Naive thymus-derived CD4-positive, alpha-beta T cell (primary cell): ENCODE data around the gene MRPL37. TPM values are rescaled to one million over a fixed set of nuclear protein-coding genes. Genes with fewer than 3 reads are reported as not detected.

ENCODE experiments used
- ATAC-seq: fragments of 150-1000 bp; cut with Tn5 transposase; 2 replicates; pipeline ENCODE4 v1.10.0; 2021; ENCODE audit warnings: mild to moderate bottlenecking, moderate library complexity
- CTCF ChIA-PET: fragments of 350-600 bp; sonication (Branson Sonifier 250); formaldehyde crosslinking; loops from one replicate; lab custom pipeline; 2021; ENCODE audit warnings: antibody characterized with exemption; lab: Charles Lee
- POLR2A ChIA-PET: fragments of 350-600 bp; sonication (Branson Sonifier 250); formaldehyde crosslinking; loops from one replicate; lab custom pipeline; 2021; ENCODE audit warnings: antibody characterized with exemption, inconsistent platforms; lab: Charles Lee
- DNase-seq, 9 donors: peaks; one replicate each; pipeline versions ENCODE4 v3.0.0 to v3.0.0-alpha.2; 2020 to 2022; ENCODE audit warnings: mixed read lengths in 1 of 9
- H3K27ac ChIP-seq: one replicate; pipeline ENCODE4 v1.7.0; 2013; ENCODE audit warnings: mild to moderate bottlenecking, low read depth, low read length, moderate library complexity
- H3K27me3 ChIP-seq, 2 donors: one replicate each; pipeline ENCODE4 v1.7.0; 2013; ENCODE audit warnings: low read length in 2 of 2, mild to moderate bottlenecking in 2 of 2, moderate library complexity in 2 of 2; ENCODE audit not compliant: control insufficient read depth in 2 of 2, insufficient read depth in 2 of 2
- H3K36me3 ChIP-seq, 3 experiments: 1 replicate in 2 of 3; 2 replicates in 1 of 3; pipeline ENCODE4 v1.7.0; 2013; ENCODE audit warnings: low read length in 3 of 3, mild to moderate bottlenecking in 3 of 3, moderate library complexity in 1 of 3; ENCODE audit not compliant: insufficient read depth in 3 of 3, control insufficient read depth in 2 of 3
- H3K4me1 ChIP-seq, 2 donors: one replicate each; pipeline ENCODE4 v1.7.0; 2013; ENCODE audit warnings: low read length in 2 of 2, mild to moderate bottlenecking in 2 of 2, moderate library complexity in 1 of 2; ENCODE audit not compliant: control insufficient read depth in 2 of 2, insufficient read depth in 2 of 2
- H3K4me3 ChIP-seq: 2 replicates; pipeline ENCODE4 v1.7.0; 2013; ENCODE audit warnings: mild to moderate bottlenecking, low read length
- H3K9me3 ChIP-seq, 3 experiments: 1 replicate in 2 of 3; 2 replicates in 1 of 3; pipeline ENCODE4 v1.7.0; 2013; ENCODE audit warnings: low read length in 3 of 3; ENCODE audit not compliant: control insufficient read depth in 2 of 3
- H3K27ac Mint-ChIP-seq, 9 donors: one replicate each; pipeline ENCODE4 v1.8.0; 2020 to 2022; ENCODE audit warnings: mixed read lengths in 9 of 9, mild to moderate bottlenecking in 8 of 9, moderate library complexity in 5 of 9, inconsistent platforms in 2 of 9
- H3K27me3 Mint-ChIP-seq, 5 donors: one replicate each; pipeline ENCODE4 v1.8.0; 2021 to 2022; ENCODE audit warnings: mixed read lengths in 5 of 5, mild to moderate bottlenecking in 1 of 5
- H3K36me3 Mint-ChIP-seq, 5 donors: one replicate each; pipeline ENCODE4 v1.8.0; 2020 to 2022; ENCODE audit warnings: mixed read lengths in 5 of 5, mild to moderate bottlenecking in 3 of 5, inconsistent platforms in 1 of 5
- H3K4me1 Mint-ChIP-seq, 7 donors: one replicate each; pipeline ENCODE4 v1.8.0; 2020 to 2022; ENCODE audit warnings: mixed read lengths in 7 of 7, mild to moderate bottlenecking in 3 of 7, inconsistent platforms in 1 of 7
- H3K4me3 Mint-ChIP-seq, 10 donors: one replicate each; pipeline ENCODE4 v1.8.0; 2020 to 2022; ENCODE audit warnings: mild to moderate bottlenecking in 10 of 10, mixed read lengths in 10 of 10, moderate library complexity in 6 of 10, inconsistent platforms in 2 of 10
- H3K9me3 Mint-ChIP-seq, 11 donors: one replicate each; pipeline ENCODE4 v1.8.0; 2020 to 2022; ENCODE audit warnings: mixed read lengths in 11 of 11, mild to moderate bottlenecking in 4 of 11, inconsistent platforms in 1 of 11, moderate library complexity in 1 of 11
- intact Hi-C, 2 donors: fragments of 100-400 bp; cut with micrococcal nuclease; formaldehyde crosslinking; loops; one replicate each; pipeline ENCODE4 v1.15.1; 2023
- polyA plus RNA-seq, 2 donors: library from polyadenylated mRNA; unstranded; fragments of 300-500 nt; fragmentation: Illumina TruSeq; gene quantifications; one replicate each; pipeline ENCODE4 v1.2.3, GENCODE V29; 2021
- total RNA-seq, 6 experiments: library from RNA in 5 of 6; stranded (reverse) in 5 of 6; gene quantifications; 1 replicate in 5 of 6; 2 replicates in 1 of 6; pipeline ENCODE4 v1.2.3 and lab custom pipeline; 2021 to 2026

MRPL37 gene
- total and polyA plus RNA-seq, 7 experiments from 2014 or later, result 25.4 to 86.7 (median 36.6) TPM

- Mint-ChIP-seq H3K4me1 (peaks cover 20 to 39% (median 27%) of the 10 kb centered on the region in 7 donors), H3K27ac (peak overlapping the region in 2 of 9 donors; percentile 18 to 56)
- intact Hi-C loops, result no loop called here
Measured at GRCh38 chr1:54262244-54262643, 62.3 kb downstream of the MRPL37 start.

GRCh38 chr1:54263601-54264226 lies 63.7 kb downstream of the MRPL37 start:
- H3K4me3 Mint-ChIP-seq, result peak overlapping the region in 1 of 10 donors; percentile 27
- H3K9me3 Mint-ChIP-seq, result no peaks in the 10 kb centered on the region
- H3K4me1 Mint-ChIP-seq, result peaks cover 22 to 39% (median 31%) of the 10 kb centered on the region in 7 donors
- Histone ChIP-seq H3K27me3 (no peaks in the 10 kb centered on the region), H3K27ac (no peak overlapping the region), H3K9me3 (no peaks in the 10 kb centered on the region), H3K36me3 (peaks cover 0 to 8% (median 4%) of the 10 kb centered on the region in 3 experiments), H3K4me1 (no peaks in the 10 kb centered on the region), H3K4me3 (no peak overlapping the region)
- H3K36me3 Mint-ChIP-seq, result peaks cover 0 to 10% (median 0%) of the 10 kb centered on the region in 5 donors
- CTCF ChIA-PET, result interaction anchor here (0.6 kb wide), 1 partner anchor 29 kb away, joined by 3 read pairs; no protein-coding TSS in a partner anchor
- H3K27ac Mint-ChIP-seq, result peak overlapping the region in 4 of 9 donors; percentile 19 to 87 (median 48)
- no peak for ATAC-seq
- intact Hi-C loops, result no loop called here
- POLR2A ChIA-PET, result no interaction called here
- H3K27me3 Mint-ChIP-seq, result no peaks in the 10 kb centered on the region
- DNase-seq, result no peak

More at GRCh38 chr1:54262244-54262643, 62.3 kb downstream of the MRPL37 start:
- H3K4me3 ChIP-seq, result no peak overlapping the region
- ATAC-seq (no peak), DNase-seq (no peak)
- ChIA-PET POLR2A (interaction anchor here (0.5 to 1.2 kb wide), 3 partner anchors 13 to 1998 kb away, joined by 3 read pairs; partner anchors contain the start of gene SSBP3), CTCF (no interaction called here)
- H3K27me3 ChIP-seq, result no peaks in the 10 kb centered on the region
- no peak overlapping the region for H3K4me3 Mint-ChIP-seq
- H3K27me3 Mint-ChIP-seq, result no peaks in the 10 kb centered on the region
- peaks cover 0 to 17% (median 0%) of the 10 kb centered on the region in 5 donors for H3K36me3 Mint-ChIP-seq
- no peak overlapping the region for H3K27ac ChIP-seq
- H3K9me3 ChIP-seq, result no peaks in the 10 kb centered on the region
- H3K4me1 ChIP-seq, result no peaks in the 10 kb centered on the region
- peaks cover 0 to 15% (median 4%) of the 10 kb centered on the region in 3 experiments for H3K36me3 ChIP-seq
- H3K9me3 Mint-ChIP-seq, result no peaks in the 10 kb centered on the region

DNA sequence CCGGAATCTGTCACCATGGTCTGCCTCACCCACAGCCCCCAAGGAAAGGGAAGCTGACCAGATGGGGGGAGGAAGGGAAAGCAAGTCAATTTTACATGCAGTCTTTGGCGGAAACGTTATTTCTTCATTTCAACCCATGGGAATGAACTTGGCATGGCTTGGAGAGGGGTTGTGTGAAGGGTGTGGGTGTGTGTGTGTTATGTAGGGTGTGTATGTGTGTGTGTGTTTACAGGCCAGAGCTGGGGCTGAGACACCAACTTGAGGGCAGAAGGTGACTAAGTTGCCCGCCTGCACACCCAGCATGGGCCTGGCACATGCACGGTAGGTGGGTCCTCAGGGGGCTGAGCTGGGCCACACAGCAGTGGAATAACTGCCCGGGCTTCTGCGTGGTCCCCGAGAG lies 65.2 kb downstream of the MRPL37 start:
- Mint-ChIP-seq H3K36me3 (peaks cover 0 to 8% (median 0%) of the 10 kb centered on the region in 5 donors), H3K27me3 (no peaks in the 10 kb centered on the region), H3K27ac (peak overlapping the region in 5 of 9 donors; percentile 6 to 75 (median 32)), H3K4me3 (no peak overlapping the region), H3K4me1 (peaks cover 32 to 49% (median 36%) of the 10 kb centered on the region in 7 donors), H3K9me3 (no peaks in the 10 kb centered on the region)
- ChIA-PET CTCF (interaction anchor here (0.5 kb wide), 1 partner anchor 304 kb away, joined by 3 read pairs; no protein-coding TSS in a partner anchor), POLR2A (interaction anchor here (0.6 to 0.9 kb wide), 2 partner anchors 46 to 224 kb away, joined by 3 read pairs; no protein-coding TSS in a partner anchor)
- Histone ChIP-seq H3K36me3 (peaks cover 0 to 8% (median 4%) of the 10 kb centered on the region in 3 experiments), H3K27me3 (no peaks in the 10 kb centered on the region), H3K4me3 (no peak overlapping the region), H3K9me3 (no peaks in the 10 kb centered on the region), H3K4me1 (no peaks in the 10 kb centered on the region), H3K27ac (no peak overlapping the region)
- ATAC-seq (no peak), DNase-seq (no peak)
- intact Hi-C loops, result no loop called here

- Mint-ChIP-seq H3K27me3 (no peaks in the 10 kb centered on the region), H3K4me3 (no peak overlapping the region), H3K36me3 (peaks cover 0 to 8% (median 0%) of the 10 kb centered on the region in 5 donors), H3K9me3 (no peaks in the 10 kb centered on the region), H3K27ac (peak overlapping the region in 1 of 9 donors; percentile 12), H3K4me1 (peaks cover 31 to 54% (median 41%) of the 10 kb centered on the region in 7 donors)
- Histone ChIP-seq H3K27ac (no peak overlapping the region), H3K4me1 (no peaks in the 10 kb centered on the region), H3K9me3 (no peaks in the 10 kb centered on the region), H3K4me3 (no peak overlapping the region), H3K27me3 (no peaks in the 10 kb centered on the region), H3K36me3 (peaks cover 0 to 8% (median 3%) of the 10 kb centered on the region in 3 experiments)
- ATAC-seq (no peak), DNase-seq (no peak)
- ChIA-PET CTCF (interaction anchor here (0.5 kb wide), 1 partner anchor 303 kb away, joined by 3 read pairs; no protein-coding TSS in a partner anchor), POLR2A (no interaction called here)
- intact Hi-C loops, result no loop called here
Measured at GRCh38 chr1:54265659-54266058, 65.7 kb downstream of the MRPL37 start.

GRCh38 chr1:54266195-54266594 lies 66.2 kb downstream of the MRPL37 start:
- Histone ChIP-seq H3K4me3 (no peak overlapping the region), H3K27me3 (no peaks in the 10 kb centered on the region), H3K9me3 (no peaks in the 10 kb centered on the region), H3K27ac (no peak overlapping the region), H3K36me3 (peaks cover 0 to 8% (median 0%) of the 10 kb centered on the region in 3 experiments), H3K4me1 (no peaks in the 10 kb centered on the region)
- ATAC-seq (no peak), DNase-seq (no peak)
- H3K4me3 Mint-ChIP-seq, result no peak overlapping the region
- CTCF ChIA-PET, result no interaction called here
- POLR2A ChIA-PET, result no interaction called here
- H3K9me3 Mint-ChIP-seq, result no peaks in the 10 kb centered on the region
- peak overlapping the region in 1 of 9 donors; percentile 12 for H3K27ac Mint-ChIP-seq
- intact Hi-C loops, result no loop called here
- H3K27me3 Mint-ChIP-seq, result no peaks in the 10 kb centered on the region
- peaks cover 0 to 8% (median 0%) of the 10 kb centered on the region in 5 donors for H3K36me3 Mint-ChIP-seq
- H3K4me1 Mint-ChIP-seq, result peaks cover 31 to 54% (median 40%) of the 10 kb centered on the region in 7 donors

- ChIA-PET CTCF (interaction anchor here (0.7 kb wide), 1 partner anchor 26 kb away, joined by 3 read pairs; no protein-coding TSS in a partner anchor), POLR2A (no interaction called here)
- peak overlapping the region in 2 of 9 donors; percentile 3 to 60 for H3K27ac Mint-ChIP-seq
- Histone ChIP-seq H3K27ac (no peak overlapping the region), H3K36me3 (peaks cover 0 to 8% (median 0%) of the 10 kb centered on the region in 3 experiments), H3K27me3 (no peaks in the 10 kb centered on the region), H3K4me1 (no peaks in the 10 kb centered on the region), H3K9me3 (no peaks in the 10 kb centered on the region), H3K4me3 (no peak overlapping the region)
- intact Hi-C loops, result no loop called here
- H3K4me1 Mint-ChIP-seq, result peaks cover 33 to 56% (median 40%) of the 10 kb centered on the region in 7 donors
- no peaks in the 10 kb centered on the region for H3K27me3 Mint-ChIP-seq
- ATAC-seq, result no peak
- H3K9me3 Mint-ChIP-seq, result no peaks in the 10 kb centered on the region
- no peak overlapping the region for H3K4me3 Mint-ChIP-seq
- H3K36me3 Mint-ChIP-seq, result peaks cover 0 to 5% (median 0%) of the 10 kb centered on the region in 5 donors
- DNase-seq, result no peak
Measured at GRCh38 chr1:54266908-54267307, 66.9 kb downstream of the MRPL37 start.
